A549 (cell line): ENCODE results near the gene PTPRG.

Experiments used
- BHLHE40 ChIP-seq: IDR thresholded peaks from 2 replicates; pipeline ENCODE4 v1.6.1; 2012; ENCODE audit warnings: low read depth, low read length, inconsistent platforms
- CTCF ChIP-seq: fragments of >200 bp; sonication (Bioruptor Twin); formaldehyde crosslinking; IDR thresholded peaks from 3 replicates; pipeline ENCODE4 v1.5.1; 2016
- FOSL2 ChIP-seq, 2 experiments: fragments of 450-650 bp in 1 of 2; fragments of >200 bp in 1 of 2; sonication (Bioruptor Twin) in 1 of 2; formaldehyde crosslinking; IDR thresholded peaks; 2 replicates each; pipeline versions ENCODE4 v1.5.0 to v1.6.1; 2016 to 2020; ENCODE audit warnings: mild to moderate bottlenecking in 1 of 2, moderate library complexity in 1 of 2
- HEYL ChIP-seq: fragments of 250-450 bp; sonication (Bioruptor Pico); IDR thresholded peaks from 2 replicates; pipeline ENCODE4 v1.8.0; 2021; ENCODE audit warnings: mild to moderate bottlenecking, moderate library complexity
- JUN ChIP-seq, 2 experiments: fragments of >200 bp; sonication (Bioruptor Twin); formaldehyde crosslinking; IDR thresholded peaks; 2 replicates in 1 of 2; 3 replicates in 1 of 2; pipeline ENCODE4 v1.6.1; 2016 to 2017
- POLR2A ChIP-seq: IDR thresholded peaks from 2 replicates; pipeline ENCODE4 v1.6.1; 2012; ENCODE audit warnings: mild to moderate bottlenecking, low read length
- RAD21 ChIP-seq, 2 experiments: fragments of >200 bp in 1 of 2; sonication (Bioruptor Twin) in 1 of 2; formaldehyde crosslinking in 1 of 2; IDR thresholded peaks in 1 of 2; conservative IDR thresholded peaks in 1 of 2; 2 replicates in 1 of 2; 3 replicates in 1 of 2; pipeline ENCODE4 v1.6.1; 2012 to 2018; ENCODE audit warnings: inconsistent platforms in 1 of 2
- RFX5 ChIP-seq: fragments of 450-650 bp; IDR thresholded peaks from 2 replicates; pipeline ENCODE4 v1.7.1; 2014; ENCODE audit warnings: antibody characterized with exemption, mild to moderate bottlenecking, moderate library complexity

- TF ChIP-seq POLR2A: no peak
- no peak for TF ChIP-seq JUN (IDR thresholded peaks at IDR 0.05)
- no peak for TF ChIP-seq CTCF
- no peak for TF ChIP-seq FOSL2 (IDR thresholded peaks at IDR 0.05)
- TF ChIP-seq FOSL2 (CRISPR knock-in tag; IDR thresholded peaks at IDR 0.05): no peak
- TF ChIP-seq HEYL (CRISPR knock-in tag): no peak
- TF ChIP-seq RAD21 (conservative IDR thresholded peaks at IDR 0.05 in 1 of 2, IDR thresholded peaks at IDR 0.05 in 1 of 2): no peak
- no peak for TF ChIP-seq RFX5
- no peak for TF ChIP-seq BHLHE40
These were observed 34.5 kb downstream of the PTPRG start for GRCh38 chr3:61595826-61596225.
